ENCODE results near the gene STRIP1. TPM values are rescaled to one million over a fixed set of nuclear protein-coding genes. Genes with fewer than 3 reads are reported as not detected.
A peak's percentile ranks its signal among the peaks of the same experiment; 100 is the strongest.
"Not testable (repeated sequence)": the region's sequence is repeated elsewhere in the genome, so short reads cannot be mapped to it uniquely, and the experiment has no call there.

Gene STRIP1
- total RNA-seq, 1 donor from 2014 or later, result 37.1 TPM

GRCh38 chr1:110030687-110031086, 3.7 kb upstream of the STRIP1 start:
- peaks cover 6 to 11% (median 10%) of the 10 kb centered on the region in 3 donors for H3K4me1 ChIP-seq (ENCODE audit: control insufficient read depth in 3 of 3, insufficient read depth in 3 of 3, low read length in 3 of 3)
- H3K9me3 ChIP-seq (ENCODE audit: control insufficient read depth in 3 of 3, low read length in 3 of 3); H3K9ac ChIP-seq (ENCODE audit: low read depth in 1 of 3, low read length in 3 of 3); H3K27me3 ChIP-seq (ENCODE audit: control insufficient read depth in 3 of 3, insufficient read depth in 3 of 3, low read length in 3 of 3); H3K27ac ChIP-seq (ENCODE audit: low read depth, low read length); H3K36me3 ChIP-seq (ENCODE audit: control insufficient read depth in 3 of 3, insufficient read depth in 3 of 3, low read length in 3 of 3): not testable (repeated sequence)
- H3K4me3 ChIP-seq (ENCODE audit: low read length in 3 of 3), result peak overlapping the region in 1 of 3 donors; percentile 12

- Histone ChIP-seq H3K27ac (ENCODE audit: low read depth, low read length) (no peak overlapping the region), H3K4me3 (ENCODE audit: low read length in 3 of 3) (no peak overlapping the region), H3K36me3 (ENCODE audit: control insufficient read depth in 3 of 3, insufficient read depth in 3 of 3, low read length in 3 of 3) (peaks cover 0 to under 1% (median 0%) of the 10 kb centered on the region in 3 donors), H3K9me3 (ENCODE audit: control insufficient read depth in 3 of 3, low read length in 3 of 3) (no peaks in the 10 kb centered on the region), H3K9ac (ENCODE audit: low read depth in 1 of 3, low read length in 3 of 3) (no peak overlapping the region), H3K27me3 (ENCODE audit: control insufficient read depth in 3 of 3, insufficient read depth in 3 of 3, low read length in 3 of 3) (no peaks in the 10 kb centered on the region), H3K4me1 (ENCODE audit: control insufficient read depth in 3 of 3, insufficient read depth in 3 of 3, low read length in 3 of 3) (peaks cover 8 to 18% (median 17%) of the 10 kb centered on the region in 3 donors)
Observed at GRCh38 chr1:110032327-110032726, 2.1 kb upstream of the STRIP1 start.

GRCh38 chr1:110033421-110033820, 1.0 kb upstream of the STRIP1 start:
- Histone ChIP-seq H3K4me3 (ENCODE audit: low read length in 3 of 3) (peak overlapping the region in 1 of 3 donors; percentile 84), H3K9ac (ENCODE audit: low read depth in 1 of 3, low read length in 3 of 3) (no peak overlapping the region), H3K4me1 (ENCODE audit: control insufficient read depth in 3 of 3, insufficient read depth in 3 of 3, low read length in 3 of 3) (peaks cover 8 to 18% (median 17%) of the 10 kb centered on the region in 3 donors), H3K27ac (ENCODE audit: low read depth, low read length) (no peak overlapping the region), H3K27me3 (ENCODE audit: control insufficient read depth in 3 of 3, insufficient read depth in 3 of 3, low read length in 3 of 3) (no peaks in the 10 kb centered on the region), H3K9me3 (ENCODE audit: control insufficient read depth in 3 of 3, low read length in 3 of 3) (no peaks in the 10 kb centered on the region), H3K36me3 (ENCODE audit: control insufficient read depth in 3 of 3, insufficient read depth in 3 of 3, low read length in 3 of 3) (peaks cover 4 to 10% (median 7%) of the 10 kb centered on the region in 3 donors)

GRCh38 chr1:110034040-110034450, 379 bp upstream of the STRIP1 start:
- Histone ChIP-seq H3K4me1 (ENCODE audit: control insufficient read depth in 3 of 3, insufficient read depth in 3 of 3, low read length in 3 of 3) (peaks cover 8 to 18% (median 17%) of the 10 kb centered on the region in 3 donors), H3K27me3 (ENCODE audit: control insufficient read depth in 3 of 3, insufficient read depth in 3 of 3, low read length in 3 of 3) (no peaks in the 10 kb centered on the region), H3K4me3 (ENCODE audit: low read length in 3 of 3) (peak overlapping the region; percentile 70 to 84 (median 83)), H3K27ac (ENCODE audit: low read depth, low read length) (peak overlapping the region; percentile 88), H3K9me3 (ENCODE audit: control insufficient read depth in 3 of 3, low read length in 3 of 3) (no peaks in the 10 kb centered on the region), H3K36me3 (ENCODE audit: control insufficient read depth in 3 of 3, insufficient read depth in 3 of 3, low read length in 3 of 3) (peaks cover 11 to 16% (median 14%) of the 10 kb centered on the region in 3 donors), H3K9ac (ENCODE audit: low read depth in 1 of 3, low read length in 3 of 3) (peak overlapping the region in 2 of 3 donors; percentile 89 to 95)

- Histone ChIP-seq H3K9me3 (ENCODE audit: control insufficient read depth in 3 of 3, low read length in 3 of 3) (no peaks in the 10 kb centered on the region), H3K27ac (ENCODE audit: low read depth, low read length) (peak overlapping the region; percentile 88), H3K9ac (ENCODE audit: low read depth in 1 of 3, low read length in 3 of 3) (peak overlapping the region; percentile 88 to 95 (median 89)), H3K27me3 (ENCODE audit: control insufficient read depth in 3 of 3, insufficient read depth in 3 of 3, low read length in 3 of 3) (no peaks in the 10 kb centered on the region), H3K36me3 (ENCODE audit: control insufficient read depth in 3 of 3, insufficient read depth in 3 of 3, low read length in 3 of 3) (peaks cover 19 to 27% (median 25%) of the 10 kb centered on the region in 3 donors), H3K4me1 (ENCODE audit: control insufficient read depth in 3 of 3, insufficient read depth in 3 of 3, low read length in 3 of 3) (peaks cover 8 to 18% (median 17%) of the 10 kb centered on the region in 3 donors), H3K4me3 (ENCODE audit: low read length in 3 of 3) (peak overlapping the region; percentile 70 to 84 (median 83))
Observed at GRCh38 chr1:110035236-110035752, 870 bp downstream of the STRIP1 start.

GRCh38 chr1:110038271-110038670, 3.8 kb downstream of the STRIP1 start:
- peaks cover 8 to 18% (median 17%) of the 10 kb centered on the region in 3 donors for H3K4me1 ChIP-seq (ENCODE audit: control insufficient read depth in 3 of 3, insufficient read depth in 3 of 3, low read length in 3 of 3)
- H3K4me3 ChIP-seq (ENCODE audit: low read length in 3 of 3), result no peak overlapping the region
- no peak overlapping the region for H3K9ac ChIP-seq (ENCODE audit: low read depth in 1 of 3, low read length in 3 of 3)
- H3K9me3 ChIP-seq (ENCODE audit: control insufficient read depth in 3 of 3, low read length in 3 of 3), result no peaks in the 10 kb centered on the region
- no peaks in the 10 kb centered on the region for H3K27me3 ChIP-seq (ENCODE audit: control insufficient read depth in 3 of 3, insufficient read depth in 3 of 3, low read length in 3 of 3)
- H3K27ac ChIP-seq (ENCODE audit: low read depth, low read length), result no peak overlapping the region
- H3K36me3 ChIP-seq (ENCODE audit: control insufficient read depth in 3 of 3, insufficient read depth in 3 of 3, low read length in 3 of 3), result peaks cover 48 to 56% (median 54%) of the 10 kb centered on the region in 3 donors

DNA sequence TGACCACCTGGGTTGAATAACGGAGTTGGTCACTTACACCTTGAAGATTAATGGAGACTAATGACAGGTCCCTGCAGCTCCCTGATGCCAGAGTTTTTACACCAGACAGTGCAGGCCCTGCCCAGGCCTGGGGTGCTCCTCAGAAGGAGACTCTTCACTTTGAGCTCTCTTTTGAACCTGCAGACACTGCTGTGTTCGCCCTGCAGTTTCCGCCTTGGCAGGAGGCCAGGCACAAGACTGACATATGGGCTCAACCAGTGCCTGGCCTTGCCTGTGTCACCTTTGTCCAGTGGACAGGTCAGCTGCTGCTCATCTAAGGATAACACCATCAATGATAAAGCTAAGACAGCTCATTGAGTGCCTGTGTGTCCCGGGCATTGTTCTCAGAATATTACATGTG, 5.2 kb downstream of the STRIP1 start:
- peaks cover 59 to 68% (median 67%) of the 10 kb centered on the region in 3 donors for H3K36me3 ChIP-seq (ENCODE audit: control insufficient read depth in 3 of 3, insufficient read depth in 3 of 3, low read length in 3 of 3)
- H3K9me3 ChIP-seq (ENCODE audit: control insufficient read depth in 3 of 3, low read length in 3 of 3), result no peaks in the 10 kb centered on the region
- no peak overlapping the region for H3K9ac ChIP-seq (ENCODE audit: low read depth in 1 of 3, low read length in 3 of 3)
- H3K4me1 ChIP-seq (ENCODE audit: control insufficient read depth in 3 of 3, insufficient read depth in 3 of 3, low read length in 3 of 3), result peaks cover 8 to 18% (median 14%) of the 10 kb centered on the region in 3 donors
- H3K4me3 ChIP-seq (ENCODE audit: low read length in 3 of 3), result no peak overlapping the region
- no peak overlapping the region for H3K27ac ChIP-seq (ENCODE audit: low read depth, low read length)
- no peaks in the 10 kb centered on the region for H3K27me3 ChIP-seq (ENCODE audit: control insufficient read depth in 3 of 3, insufficient read depth in 3 of 3, low read length in 3 of 3)

- Histone ChIP-seq H3K27me3 (ENCODE audit: control insufficient read depth in 3 of 3, insufficient read depth in 3 of 3, low read length in 3 of 3) (no peaks in the 10 kb centered on the region), H3K4me1 (ENCODE audit: control insufficient read depth in 3 of 3, insufficient read depth in 3 of 3, low read length in 3 of 3) (peaks cover 3 to 8% (median 8%) of the 10 kb centered on the region in 3 donors), H3K4me3 (ENCODE audit: low read length in 3 of 3) (no peak overlapping the region), H3K36me3 (ENCODE audit: control insufficient read depth in 3 of 3, insufficient read depth in 3 of 3, low read length in 3 of 3) (peaks cover 68 to 78% (median 75%) of the 10 kb centered on the region in 3 donors), H3K9me3 (ENCODE audit: control insufficient read depth in 3 of 3, low read length in 3 of 3) (no peaks in the 10 kb centered on the region), H3K27ac (ENCODE audit: low read depth, low read length) (no peak overlapping the region), H3K9ac (ENCODE audit: low read depth in 1 of 3, low read length in 3 of 3) (no peak overlapping the region)
Observed at GRCh38 chr1:110040548-110040947, 6.1 kb downstream of the STRIP1 start.

GRCh38 chr1:110043016-110043415, 8.6 kb downstream of the STRIP1 start:
- Histone ChIP-seq H3K36me3 (ENCODE audit: control insufficient read depth in 3 of 3, insufficient read depth in 3 of 3, low read length in 3 of 3) (peaks cover 84 to 92% (median 90%) of the 10 kb centered on the region in 3 donors), H3K4me3 (ENCODE audit: low read length in 3 of 3) (no peak overlapping the region), H3K27ac (ENCODE audit: low read depth, low read length) (no peak overlapping the region), H3K4me1 (ENCODE audit: control insufficient read depth in 3 of 3, insufficient read depth in 3 of 3, low read length in 3 of 3) (peaks cover 0 to 2% (median under 1%) of the 10 kb centered on the region in 3 donors), H3K9me3 (ENCODE audit: control insufficient read depth in 3 of 3, low read length in 3 of 3) (no peaks in the 10 kb centered on the region), H3K27me3 (ENCODE audit: control insufficient read depth in 3 of 3, insufficient read depth in 3 of 3, low read length in 3 of 3) (no peaks in the 10 kb centered on the region), H3K9ac (ENCODE audit: low read depth in 1 of 3, low read length in 3 of 3) (no peak overlapping the region)

GRCh38 chr1:110047463-110047862, 13.0 kb downstream of the STRIP1 start:
- Histone ChIP-seq H3K27me3 (ENCODE audit: control insufficient read depth in 3 of 3, insufficient read depth in 3 of 3, low read length in 3 of 3) (no peaks in the 10 kb centered on the region), H3K4me1 (ENCODE audit: control insufficient read depth in 3 of 3, insufficient read depth in 3 of 3, low read length in 3 of 3) (peaks cover 4 to 18% (median 14%) of the 10 kb centered on the region in 3 donors), H3K9me3 (ENCODE audit: control insufficient read depth in 3 of 3, low read length in 3 of 3) (no peaks in the 10 kb centered on the region), H3K27ac (ENCODE audit: low read depth, low read length) (no peak overlapping the region), H3K4me3 (ENCODE audit: low read length in 3 of 3) (no peak overlapping the region), H3K9ac (ENCODE audit: low read depth in 1 of 3, low read length in 3 of 3) (no peak overlapping the region), H3K36me3 (ENCODE audit: control insufficient read depth in 3 of 3, insufficient read depth in 3 of 3, low read length in 3 of 3) (peaks cover 82 to 90% (median 90%) of the 10 kb centered on the region in 3 donors)

Measured in skeletal muscle tissue (tissue), 4 donors.